HUES6 (cell line): ENCODE results near the gene C14orf132.

Experiments used
- H3K27ac ChIP-seq: 2 replicates; pipeline ENCODE4 v1.7.0; 2013; ENCODE audit warnings: low read depth, mild to moderate bottlenecking, low read length, inconsistent platforms
- H3K27me3 ChIP-seq: 2 replicates; pipeline ENCODE4 v1.6.1; 2013; ENCODE audit warnings: low read length; ENCODE audit not compliant: control insufficient read depth, insufficient read depth
- H3K36me3 ChIP-seq: 2 replicates; pipeline ENCODE4 v1.6.1; 2013; ENCODE audit warnings: low read length; ENCODE audit not compliant: control insufficient read depth, insufficient read depth
- H3K4me1 ChIP-seq: 2 replicates; pipeline ENCODE4 v1.6.1; 2013; ENCODE audit warnings: low read length; ENCODE audit not compliant: control insufficient read depth, insufficient read depth
- H3K4me3 ChIP-seq: 2 replicates; pipeline ENCODE4 v1.5.1; 2013; ENCODE audit warnings: low read depth, low read length
- H3K9ac ChIP-seq: one replicate; pipeline ENCODE4 v1.6.1; 2013; ENCODE audit warnings: mild to moderate bottlenecking, low read length
- H3K9me3 ChIP-seq: 2 replicates; pipeline ENCODE4 v1.6.1; 2013; ENCODE audit warnings: low read depth, low read length; ENCODE audit not compliant: control insufficient read depth, insufficient read depth

Gene C14orf132

GRCh38 chr14:96040828-96041371 is 1.7 kb downstream of the C14orf132 start:
- H3K36me3 ChIP-seq: no peaks in the 10 kb centered on the region; the same call in 1 of the 2 replicates
- no peak overlapping the region; the same call in 1 of the 2 replicates for H3K4me3 ChIP-seq
- no peak overlapping the region for H3K9ac ChIP-seq
- H3K9me3 ChIP-seq: peaks cover 6% of the 10 kb centered on the region
- peaks cover 12% of the 10 kb centered on the region for H3K4me1 ChIP-seq
- H3K27me3 ChIP-seq: peaks cover 42% of the 10 kb centered on the region
- no peak overlapping the region for H3K27ac ChIP-seq

GRCh38 chr14:96042248-96042930 is 3.2 kb downstream of the C14orf132 start:
- Histone ChIP-seq H3K9me3 (peaks cover 7% of the 10 kb centered on the region), H3K4me1 (peaks cover 12% of the 10 kb centered on the region)

GRCh38 chr14:96046630-96047029 is 7.5 kb downstream of the C14orf132 start:
- Histone ChIP-seq H3K4me3 (no peak overlapping the region), H3K9ac (no peak overlapping the region), H3K27ac (no peak overlapping the region), H3K9me3 (peaks cover 7% of the 10 kb centered on the region), H3K27me3 (no peaks in the 10 kb centered on the region), H3K4me1 (no peaks in the 10 kb centered on the region), H3K36me3 (no peaks in the 10 kb centered on the region; the same call in 1 of the 2 replicates)

More at GRCh38 chr14:96042248-96042930, 3.2 kb downstream of the C14orf132 start:
- peaks cover 35% of the 10 kb centered on the region for H3K27me3 ChIP-seq
- no peak overlapping the region for H3K4me3 ChIP-seq
- no peaks in the 10 kb centered on the region; the same call in 1 of the 2 replicates for H3K36me3 ChIP-seq
- no peak overlapping the region for H3K9ac ChIP-seq
- no peak overlapping the region for H3K27ac ChIP-seq

GRCh38 chr14:96047101-96047500 is 7.9 kb downstream of the C14orf132 start:
- Histone ChIP-seq H3K36me3 (no peaks in the 10 kb centered on the region; the same call in 1 of the 2 replicates), H3K4me3 (no peak overlapping the region), H3K27me3 (no peaks in the 10 kb centered on the region), H3K27ac (no peak overlapping the region), H3K9me3 (peaks cover 7% of the 10 kb centered on the region), H3K4me1 (no peaks in the 10 kb centered on the region), H3K9ac (no peak overlapping the region)

GRCh38 chr14:96049932-96050331 is 10.8 kb downstream of the C14orf132 start:
- no peaks in the 10 kb centered on the region for H3K27me3 ChIP-seq
- H3K27ac ChIP-seq: no peak overlapping the region
- H3K4me1 ChIP-seq: no peaks in the 10 kb centered on the region
- H3K9ac ChIP-seq: no peak overlapping the region
- no peaks in the 10 kb centered on the region for H3K36me3 ChIP-seq
- H3K4me3 ChIP-seq: no peak overlapping the region
- peaks cover 7% of the 10 kb centered on the region for H3K9me3 ChIP-seq

- H3K9ac ChIP-seq: no peak overlapping the region
- no peaks in the 10 kb centered on the region for H3K27me3 ChIP-seq
- no peaks in the 10 kb centered on the region for H3K4me1 ChIP-seq
- H3K4me3 ChIP-seq: no peak overlapping the region
- H3K9me3 ChIP-seq: peaks cover 4% of the 10 kb centered on the region
- H3K27ac ChIP-seq: no peak overlapping the region
- no peaks in the 10 kb centered on the region for H3K36me3 ChIP-seq
These were observed 11.3 kb downstream of the C14orf132 start for GRCh38 chr14:96050482-96050881.

- no peaks in the 10 kb centered on the region for H3K4me1 ChIP-seq
- H3K27me3 ChIP-seq: no peaks in the 10 kb centered on the region
- no peaks in the 10 kb centered on the region for H3K36me3 ChIP-seq
- H3K9ac ChIP-seq: no peak overlapping the region
- H3K9me3 ChIP-seq: no peaks in the 10 kb centered on the region
- H3K4me3 ChIP-seq: no peak overlapping the region
- H3K27ac ChIP-seq: no peak overlapping the region
These were observed 12.1 kb downstream of the C14orf132 start for GRCh38 chr14:96051231-96051630.

- Histone ChIP-seq H3K27me3 (no peaks in the 10 kb centered on the region), H3K9me3 (no peaks in the 10 kb centered on the region), H3K4me1 (no peaks in the 10 kb centered on the region), H3K9ac (no peak overlapping the region), H3K4me3 (no peak overlapping the region), H3K36me3 (no peaks in the 10 kb centered on the region), H3K27ac (no peak overlapping the region)
These were observed 12.7 kb downstream of the C14orf132 start for GRCh38 chr14:96051642-96052540.

GRCh38 chr14:96052541-96053247 is 13.5 kb downstream of the C14orf132 start:
- no peaks in the 10 kb centered on the region for H3K27me3 ChIP-seq
- no peaks in the 10 kb centered on the region for H3K4me1 ChIP-seq
- H3K9ac ChIP-seq: no peak overlapping the region
- H3K9me3 ChIP-seq: no peaks in the 10 kb centered on the region
- no peaks in the 10 kb centered on the region for H3K36me3 ChIP-seq
- H3K27ac ChIP-seq: no peak overlapping the region
- H3K4me3 ChIP-seq: no peak overlapping the region

- Histone ChIP-seq H3K9me3 (no peaks in the 10 kb centered on the region), H3K4me1 (no peaks in the 10 kb centered on the region), H3K4me3 (no peak overlapping the region), H3K27me3 (no peaks in the 10 kb centered on the region), H3K27ac (no peak overlapping the region), H3K9ac (no peak overlapping the region), H3K36me3 (no peaks in the 10 kb centered on the region)
These were observed 14.1 kb downstream of the C14orf132 start for GRCh38 chr14:96053248-96053599.
